G401.6 (cell line): Measurements from ENCODE around the gene CCDC71.

Experiments
- FAIRE-seq: peaks from 2 replicates; lab custom pipeline; 2012; peaks lifted over from hg19 to GRCh38; lab: Jason Lieb, UNC

Gene CCDC71

GRCh38 chr3:49166752-49167556 lies 823 bp upstream of the CCDC71 start:
- no peak for FAIRE-seq

GRCh38 chr3:49164983-49165720 lies 979 bp downstream of the CCDC71 start:
- no peak for FAIRE-seq

GRCh38 chr3:49163609-49164008 lies 2.5 kb downstream of the CCDC71 start:
- FAIRE-seq = no peak

GRCh38 chr3:49162751-49163419 lies 3.2 kb downstream of the CCDC71 start:
- FAIRE-seq = no peak

- no peak for FAIRE-seq
Observed at GRCh38 chr3:49161808-49162530, 4.2 kb downstream of the CCDC71 start.

- FAIRE-seq = no peak
Observed at GRCh38 chr3:49161197-49161596, 4.9 kb downstream of the CCDC71 start.

- FAIRE-seq = no peak
Observed at GRCh38 chr3:49158792-49159191, 7.3 kb downstream of the CCDC71 start.

- FAIRE-seq = no peak
Observed at GRCh38 chr3:49158103-49158709, 7.9 kb downstream of the CCDC71 start.

GRCh38 chr3:49157289-49157688 lies 8.8 kb downstream of the CCDC71 start:
- FAIRE-seq = no peak

- no peak for FAIRE-seq
Observed at GRCh38 chr3:49153349-49153912, 12.7 kb downstream of the CCDC71 start.

GRCh38 chr3:49151610-49152009 lies 14.5 kb downstream of the CCDC71 start:
- no peak for FAIRE-seq

- no peak for FAIRE-seq
Observed at GRCh38 chr3:49148159-49148558, 18.0 kb downstream of the CCDC71 start.

GRCh38 chr3:49140080-49140479 lies 26.1 kb downstream of the CCDC71 start:
- no peak for FAIRE-seq

GRCh38 chr3:49135499-49135898 lies 30.6 kb downstream of the CCDC71 start:
- FAIRE-seq = no peak

- no peak for FAIRE-seq
Observed at GRCh38 chr3:49134471-49135265, 31.5 kb downstream of the CCDC71 start.

GRCh38 chr3:49133226-49133951 lies 32.7 kb downstream of the CCDC71 start:
- FAIRE-seq = peak; percentile 31

GRCh38 chr3:49132437-49133225 lies 33.5 kb downstream of the CCDC71 start, which contains the start of gene LAMB2:
LAMB2 (minus strand) TSS chr3:49133050; CDS start chr3:49132867, 183 bp downstream.
- peak; percentile 30 for FAIRE-seq

GRCh38 chr3:49132073-49132436 lies 34.1 kb downstream of the CCDC71 start:
- FAIRE-seq = no peak

GRCh38 chr3:49131576-49131975 lies 34.6 kb downstream of the CCDC71 start:
- no peak for FAIRE-seq
